PC-3 (cell line): ENCODE data around the gene JUNB. TPM values are rescaled to one million over a fixed set of nuclear protein-coding genes. Genes with fewer than 3 reads are reported as not detected.

ENCODE experiments used
- ATAC-seq: fragments of 200-7000 bp; cut with Tn5 transposase; 2 replicates; pipeline ENCODE4 v1.9.1; 2020; ENCODE audit warnings: mild to moderate bottlenecking, moderate library complexity
- BruUV-seq: library from RNA; stranded (reverse); fragments of 400-500 nt; replicated peaks from 2 replicates; lab custom pipeline; 2021; lab: Mats Ljungman, UMichigan
- CTCF ChIA-PET: fragments of 300-600 bp; sonication (Branson Sonifier 250); formaldehyde crosslinking; loops from one replicate; lab custom pipeline; 2022; ENCODE audit warnings: antibody characterized with exemption; lab: Charles Lee
- POLR2A ChIA-PET: fragments of 300-600 bp; sonication (Branson Sonifier 250); formaldehyde crosslinking; loops from one replicate; lab custom pipeline; 2022; ENCODE audit warnings: antibody characterized with exemption; ENCODE audit not compliant: unreplicated experiment; lab: Charles Lee
- DNase-seq: peaks from one replicate; pipeline ENCODE4 v3.0.0-alpha.2; 2015
- H2AFZ ChIP-seq: fragments of 300-600 bp; sonication (generic); 2 replicates; pipeline ENCODE4 v1.6.0; 2016; ENCODE audit warnings: antibody characterized with exemption, low read length
- H3F3A ChIP-seq: fragments of 300-600 bp; sonication (generic); one replicate; pipeline ENCODE4 v1.6.0; 2017; ENCODE audit warnings: antibody characterized with exemption, low read length, control low read depth, mild to moderate bottlenecking; ENCODE audit not compliant: unreplicated experiment
- H3K27ac ChIP-seq: fragments of 300-600 bp; sonication (generic); 2 replicates; pipeline ENCODE4 v1.5.1; 2016; ENCODE audit warnings: mild to moderate bottlenecking, low read length
- H3K27me3 ChIP-seq: fragments of 300-600 bp; sonication (generic); 2 replicates; pipeline ENCODE4 v1.6.1; 2016; ENCODE audit warnings: low read length, mixed read lengths
- H3K36me3 ChIP-seq: fragments of 300-600 bp; sonication (generic); 2 replicates; pipeline ENCODE4 v1.6.1; 2016; ENCODE audit warnings: low read depth, mixed run types, low read length, mixed read lengths
- H3K4me1 ChIP-seq: fragments of 300-600 bp; sonication (generic); 2 replicates; pipeline ENCODE4 v1.5.1; 2016; ENCODE audit warnings: low read length; ENCODE audit not compliant: insufficient read depth
- H3K4me2 ChIP-seq: fragments of 300-600 bp; sonication (generic); 2 replicates; pipeline ENCODE4 v1.6.0; 2016; ENCODE audit warnings: low read length
- H3K4me3 ChIP-seq: fragments of 300-600 bp; sonication (generic); 2 replicates; pipeline ENCODE4 v1.5.1; 2016; ENCODE audit warnings: mild to moderate bottlenecking, low read length, mixed read lengths
- H3K79me2 ChIP-seq: fragments of 300-600 bp; sonication (generic); 2 replicates; pipeline ENCODE4 v1.6.1; 2017; ENCODE audit warnings: low read length, mixed read lengths
- H3K9ac ChIP-seq: fragments of 300-600 bp; sonication (generic); 2 replicates; pipeline ENCODE4 v1.6.0; 2016; ENCODE audit warnings: mild to moderate bottlenecking, low read length
- H3K9me2 ChIP-seq: fragments of 300-600 bp; sonication (generic); replicated peaks from 2 replicates; pipeline ENCODE4 v1.6.1; 2016; ENCODE audit warnings: mixed run types, low read length, mixed read lengths
- H3K9me3 ChIP-seq: fragments of 300-600 bp; sonication (generic); 2 replicates; pipeline ENCODE4 v1.6.1; 2016; ENCODE audit warnings: low read length, mixed read lengths
- H4K20me1 ChIP-seq: fragments of 300-600 bp; sonication (generic); 2 replicates; pipeline ENCODE4 v1.6.1; 2016; ENCODE audit warnings: low read length, mixed read lengths
- CTCF ChIP-seq: fragments of 300-600 bp; sonication (generic); conservative IDR thresholded peaks from 2 replicates; pipeline ENCODE4 v1.5.1; 2017; ENCODE audit warnings: antibody characterized with exemption, low read depth, mild to moderate bottlenecking, low read length
- EZH2 ChIP-seq: fragments of 300-600 bp; sonication (generic); IDR thresholded peaks from one replicate; pipeline ENCODE4 v1.6.1; 2017; ENCODE audit warnings: antibody characterized with exemption, mild to moderate bottlenecking, low read length; ENCODE audit not compliant: unreplicated experiment
- EZH2phosphoT487 ChIP-seq: fragments of 300-600 bp; sonication (generic); IDR thresholded peaks from 2 replicates; pipeline ENCODE4 v1.6.1; 2018; ENCODE audit warnings: mild to moderate bottlenecking, antibody characterized with exemption, low read length, borderline replicate concordance
- intact Hi-C: fragments of 100-400 bp; cut with micrococcal nuclease; formaldehyde crosslinking; loops from 2 replicates; pipeline ENCODE4 v1.9.0; 2023
- total RNA-seq: library from RNA; depleted of rRNA; stranded (reverse); fragments of >200 nt; gene quantifications from 2 replicates; pipeline ENCODE4 v1.2.3, GENCODE V29; 2014

Gene JUNB
- total RNA-seq, 1 experiment from 2014 or later = 343 TPM

- H3K9me2 ChIP-seq = no peaks in the 10 kb centered on the region
- H4K20me1 ChIP-seq = no peaks in the 10 kb centered on the region
- ChIA-PET POLR2A (interaction anchor here (0.6 kb wide), 1 partner anchor 26 kb away, joined by 3 read pairs; the partner anchor contains the start of gene GET3), CTCF (interaction anchor here (0.6 kb wide), 1 partner anchor 118 kb away, joined by 5 read pairs; the partner anchor contains the start of gene DNASE2)
- H3K27ac ChIP-seq = no peak overlapping the region
- H3K79me2 ChIP-seq = no peaks in the 10 kb centered on the region
- no peaks in the 10 kb centered on the region for H3K4me1 ChIP-seq
- H2AFZ ChIP-seq = no peak overlapping the region
- no peaks in the 10 kb centered on the region for H3F3A ChIP-seq
- no peak overlapping the region for H3K9ac ChIP-seq
- no peaks in the 10 kb centered on the region for H3K27me3 ChIP-seq
- no peak for TF ChIP-seq EZH2
- TF ChIP-seq CTCF = no peak
- TF ChIP-seq EZH2phosphoT487 = no peak
- no peak for DNase-seq
- intact Hi-C loops = loop anchor here (5.0 kb wide), 1 partner anchor 84 kb away; no protein-coding TSS in a partner anchor
- no peaks in the 10 kb centered on the region for H3K9me3 ChIP-seq
- no peak for ATAC-seq
- H3K36me3 ChIP-seq = peaks cover 13% of the 10 kb centered on the region
- no peak overlapping the region for H3K4me3 ChIP-seq
- H3K4me2 ChIP-seq = no peak overlapping the region
- BruUV-seq = TSS peak; percentile 13
Observed at GRCh38 chr19:12763100-12763499, 28.2 kb upstream of the JUNB start.

GRCh38 chr19:12764698-12765097, 26.6 kb upstream of the JUNB start:
- Histone ChIP-seq H3K9ac (no peak overlapping the region), H3K27ac (no peak overlapping the region), H3K9me3 (no peaks in the 10 kb centered on the region), H3K27me3 (no peaks in the 10 kb centered on the region), H3K4me2 (no peak overlapping the region), H3K9me2 (no peaks in the 10 kb centered on the region), H2AFZ (no peak overlapping the region), H3K36me3 (peaks cover 13% of the 10 kb centered on the region), H3K79me2 (no peaks in the 10 kb centered on the region), H3F3A (no peaks in the 10 kb centered on the region), H4K20me1 (no peaks in the 10 kb centered on the region), H3K4me1 (no peaks in the 10 kb centered on the region), H3K4me3 (no peak overlapping the region)
- TF ChIP-seq EZH2phosphoT487 (no peak), CTCF (no peak), EZH2 (no peak)
- CTCF ChIA-PET = interaction anchor here (0.6 to 0.7 kb wide), 2 partner anchors 9 to 27 kb away, joined by 3 to 8 read pairs; no protein-coding TSS in a partner anchor
- intact Hi-C loops = loop anchor here (5.0 kb wide), 1 partner anchor 83 kb away; no protein-coding TSS in a partner anchor
- DNase-seq (no peak), ATAC-seq (no peak)
- POLR2A ChIA-PET = no interaction called here
- BruUV-seq = no TSS peak

- Histone ChIP-seq H3K9me3 (no peaks in the 10 kb centered on the region), H3K4me3 (peak overlapping the region; percentile 67), H3K36me3 (peaks cover 20% of the 10 kb centered on the region), H3K79me2 (no peaks in the 10 kb centered on the region), H3K27ac (no peak overlapping the region), H3K9me2 (no peaks in the 10 kb centered on the region), H3K4me1 (no peaks in the 10 kb centered on the region), H4K20me1 (no peaks in the 10 kb centered on the region), H3K27me3 (no peaks in the 10 kb centered on the region), H2AFZ (peak overlapping the region; percentile 66; the same call in 1 of the 2 replicates), H3F3A (no peaks in the 10 kb centered on the region), H3K4me2 (peak overlapping the region; percentile 92), H3K9ac (no peak overlapping the region)
- CTCF ChIA-PET = interaction anchor here (0.5 to 1.2 kb wide), 7 partner anchors 9 to 85 kb away, joined by 3 to 12 read pairs (median 4); no protein-coding TSS in a partner anchor
- ATAC-seq (peak; percentile 92), DNase-seq (peak; percentile 79)
- POLR2A ChIA-PET = interaction anchor here (0.6 to 1.1 kb wide), 2 partner anchors 27 to 34 kb away, joined by 3 to 4 read pairs; no protein-coding TSS in a partner anchor
- no TSS peak for BruUV-seq
- intact Hi-C loops = no loop called here
- TF ChIP-seq EZH2phosphoT487 (no peak), CTCF (peak; percentile 81)
Observed at GRCh38 chr19:12766051-12766521, 25.2 kb upstream of the JUNB start.
